GM12878 (cell line): ENCODE data around the gene TNIP1. TPM values are rescaled to one million over a fixed set of nuclear protein-coding genes. Genes with fewer than 3 reads are reported as not detected.

Experiments used
- ATAC-seq: fragments of 200-7000 bp; cut with Tn5 transposase; 3 replicates; pipeline ENCODE4 v1.9.1; 2020; ENCODE audit warnings: mild to moderate bottlenecking, moderate library complexity
- BruUV-seq: library from RNA; stranded (reverse); fragments of 400-500 nt; replicated peaks from 2 replicates; lab custom pipeline; 2021; lab: Mats Ljungman, UMichigan
- CTCF ChIA-PET: fragments of 300-600 bp; sonication (Branson Sonifier 250); formaldehyde crosslinking; extraction: SDS; loops from one replicate; lab custom pipeline; 2021; ENCODE audit warnings: inconsistent platforms; lab: Yijun Ruan, JAX
- POLR2A ChIA-PET: fragments of 350-600 bp; formaldehyde crosslinking; extraction: SDS; loops from one replicate; lab custom pipeline; 2021; ENCODE audit warnings: inconsistent platforms; lab: Charles Lee
- RAD21 ChIA-PET: fragments of 300-600 bp; sonication (Branson Sonifier 250); formaldehyde crosslinking; loops from one replicate; lab custom pipeline; 2023; ENCODE audit warnings: antibody characterized with exemption; ENCODE audit not compliant: unreplicated experiment; lab: Charles Lee
- SMC1A ChIA-PET: fragments of 300-600 bp; sonication (Branson Sonifier 250); formaldehyde crosslinking; loops from one replicate; lab custom pipeline; 2023; ENCODE audit not compliant: unreplicated experiment, uncharacterized antibody; lab: Charles Lee
- DNase-seq: peaks from one replicate; pipeline ENCODE4 v3.0.0-alpha.2; 2011; ENCODE audit warnings: low read depth, low spot score
- FAIRE-seq: peaks from 3 replicates; lab custom pipeline; 2011; peaks lifted over from hg19 to GRCh38; lab: Jason Lieb, UNC
- H2AFZ ChIP-seq: 2 replicates; pipeline ENCODE4 v1.6.0; 2011; ENCODE audit warnings: low read depth, low read length, control low read depth; ENCODE audit not compliant: control insufficient read depth
- H3K27ac ChIP-seq: 2 replicates; pipeline ENCODE4 v1.5.1; 2011; ENCODE audit warnings: control low read depth; ENCODE audit not compliant: control insufficient read depth, insufficient read depth
- H3K27me3 ChIP-seq, 2 experiments: replicated peaks in 1 of 2; 2 replicates each; pipeline versions ENCODE4 v1.6.0 to v1.6.1; 2011; ENCODE audit warnings: low read length in 1 of 2; ENCODE audit not compliant: control insufficient read depth in 2 of 2, insufficient read depth in 2 of 2
- H3K36me3 ChIP-seq, 2 experiments: 2 replicates each; pipeline ENCODE4 v1.5.1; 2011; ENCODE audit warnings: low read length in 1 of 2; ENCODE audit not compliant: control insufficient read depth in 2 of 2, insufficient read depth in 2 of 2
- H3K4me1 ChIP-seq: 2 replicates; pipeline ENCODE4 v1.6.1; 2011; ENCODE audit warnings: mild to moderate bottlenecking, low read length, moderate library complexity, mixed read lengths; ENCODE audit not compliant: control insufficient read depth, insufficient read depth
- H3K4me2 ChIP-seq: 2 replicates; pipeline ENCODE4 v1.6.0; 2011; ENCODE audit warnings: control low read depth; ENCODE audit not compliant: control insufficient read depth, insufficient read depth
- H3K4me3 ChIP-seq: fragments of 200-600 bp; sonication (generic); 2 replicates; pipeline ENCODE4 v1.5.1; 2016
- H3K79me2 ChIP-seq: 2 replicates; pipeline ENCODE4 v1.6.0; 2011; ENCODE audit warnings: low read length; ENCODE audit not compliant: control insufficient read depth, insufficient read depth
- H3K9ac ChIP-seq: 2 replicates; pipeline ENCODE4 v1.8.0; 2011; ENCODE audit warnings: low read length, control low read depth, mixed read lengths; ENCODE audit not compliant: control insufficient read depth, insufficient read depth
- H3K9me3 ChIP-seq: replicated peaks from 3 replicates; pipeline ENCODE4 v1.5.1; 2011; ENCODE audit warnings: mild to moderate bottlenecking, low read length; ENCODE audit not compliant: control insufficient read depth, insufficient read depth
- H4K20me1 ChIP-seq: 2 replicates; pipeline ENCODE4 v1.6.0; 2011; ENCODE audit not compliant: control insufficient read depth, insufficient read depth
- CBX3 ChIP-seq: fragments of 200-600 bp; sonication (generic); IDR thresholded peaks from 2 replicates; pipeline ENCODE4 v1.6.1; 2016; ENCODE audit warnings: low read depth, borderline replicate concordance
- CHD4 ChIP-seq: fragments of 200-600 bp; sonication (generic); IDR thresholded peaks from 2 replicates; pipeline ENCODE4 v1.6.1; 2016; ENCODE audit warnings: mild to moderate bottlenecking
- GABPA ChIP-seq: IDR thresholded peaks from 2 replicates; pipeline ENCODE4 v1.6.1; 2014; ENCODE audit warnings: antibody characterized with exemption, low read depth, mild to moderate bottlenecking, inconsistent platforms
- HDAC2 ChIP-seq: fragments of 200-600 bp; sonication (generic); IDR thresholded peaks from 2 replicates; pipeline ENCODE4 v1.6.1; 2017
- HDGF ChIP-seq: fragments of 450-650 bp; IDR thresholded peaks from 2 replicates; pipeline ENCODE4 v1.6.1; 2016; ENCODE audit warnings: antibody characterized with exemption
- LARP7 ChIP-seq: fragments of 450-650 bp; IDR thresholded peaks from 2 replicates; pipeline ENCODE4 v1.6.1; 2017; ENCODE audit warnings: mild to moderate bottlenecking
- NR2C1 ChIP-seq: fragments of 450-650 bp; IDR thresholded peaks from 2 replicates; pipeline ENCODE4 v1.6.1; 2017; ENCODE audit warnings: antibody characterized with exemption, mild to moderate bottlenecking, moderate library complexity
- RELA ChIP-seq: fragments of 450-650 bp; IDR thresholded peaks from 2 replicates; pipeline ENCODE4 v1.8.0; 2014; ENCODE audit warnings: borderline replicate concordance; ENCODE audit not compliant: partially characterized antibody
- SUZ12 ChIP-seq: fragments of 200-600 bp; sonication (generic); IDR thresholded peaks from one replicate; pipeline ENCODE4 v1.6.1; 2018; ENCODE audit warnings: antibody characterized with exemption, mild to moderate bottlenecking; ENCODE audit not compliant: unreplicated experiment
- ZNF622 ChIP-seq: fragments of 450-650 bp; IDR thresholded peaks from 2 replicates; pipeline ENCODE4 v1.6.1; 2017; ENCODE audit warnings: mild to moderate bottlenecking, inconsistent platforms
- ZSCAN29 ChIP-seq: fragments of 450-650 bp; IDR thresholded peaks from 2 replicates; pipeline ENCODE4 v1.6.1; 2017; ENCODE audit warnings: mild to moderate bottlenecking, moderate library complexity
- ZZZ3 ChIP-seq: IDR thresholded peaks from 2 replicates; pipeline ENCODE4 v1.6.1; 2011; ENCODE audit warnings: low read depth; ENCODE audit not compliant: control insufficient read depth, insufficient read length
- WGBS: methylation state at CpG from one replicate; pipeline ENCODE4 v1.1.6; 2016; ENCODE audit warnings: low lambda C conversion rate; ENCODE audit not compliant: insufficient replicate concordance, insufficient coverage; ENCODE audit errors: missing lambda C conversion rate; 5-methylcytosine and 5-hydroxymethylcytosine counted together
- in situ Hi-C: fragments of 300-500 bp; cut with MboI; formaldehyde crosslinking; loops from 9 replicates; pipeline ENCODE4 v1.14.3; 2018; ENCODE audit warnings: mixed read lengths
- intact Hi-C: fragments of 100-400 bp; cut with micrococcal nuclease; formaldehyde crosslinking; loops from one replicate; pipeline ENCODE4 v1.14.2; 2022; ENCODE audit not compliant: unreplicated experiment
- polyA plus RNA-seq, 11 experiments: library from polyadenylated mRNA; depleted of rRNA in 4 of 11; unstranded in 6 of 11; stranded (reverse) in 5 of 11; fragments of >200 nt; fragmentation: Nextera tagmentation in 4 of 11; fragmentation: Illumina TruSeq in 1 of 11; extraction: Ambion mirVana in 4 of 11; extraction: Trizol in 1 of 11; gene quantifications; 1 replicate in 1 of 11; 2 replicates in 10 of 11; pipeline versions ENCODE4 v1.2.1 to v1.2.3, GENCODE V29; 2011 to 2016; ENCODE audit warnings: inconsistent platforms in 2 of 11, missing spikeins in 2 of 11, low read depth in 1 of 11
- total RNA-seq, 4 experiments: library from RNA; depleted of rRNA in 3 of 4; stranded (reverse); fragments of >200 nt in 3 of 4; fragmentation: Illumina TruSeq in 1 of 4; extraction: Trizol in 1 of 4; gene quantifications; 2 replicates each; pipeline versions ENCODE4 v1.2.1 to v1.2.3, GENCODE V29; 2013 to 2021

TNIP1 gene
- total and polyA plus RNA-seq, 10 of the 15 experiments (the other 5 are each of a cell fraction or from before 2014, with no cell fraction given) = 4.4 to 279 (median 150) TPM

DNA sequence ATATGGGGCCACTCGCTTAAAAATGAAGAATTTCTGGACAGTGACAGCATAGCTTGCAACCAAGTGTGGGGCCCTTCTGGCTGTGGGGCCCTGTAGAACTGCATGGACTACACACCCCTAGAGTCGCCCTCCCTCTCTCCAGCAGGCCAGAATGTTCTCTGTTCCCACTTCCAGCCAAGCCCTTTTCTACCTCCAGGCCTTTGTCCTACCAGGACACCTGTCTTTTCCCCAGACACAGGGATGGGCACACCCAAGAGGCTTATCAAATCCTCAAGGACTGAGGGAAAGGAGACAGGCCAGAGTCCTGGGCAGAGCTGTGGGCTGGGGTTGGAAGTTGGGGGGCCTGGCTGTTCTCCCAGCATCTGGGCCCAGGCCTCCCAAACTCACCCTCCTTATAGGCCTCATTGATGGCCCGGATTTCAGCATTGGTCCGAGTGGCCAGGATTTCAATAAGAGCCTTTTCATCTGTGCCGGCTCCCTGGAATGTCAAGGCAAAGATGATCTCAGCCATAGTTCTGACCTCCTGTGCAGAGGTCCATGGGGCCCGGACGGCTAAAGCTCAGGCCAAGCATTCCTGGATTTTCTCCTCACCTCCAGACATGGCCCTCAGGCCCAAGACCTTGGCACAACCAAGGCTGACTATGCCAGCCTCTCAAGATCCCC is 38.2 kb upstream of the TNIP1 start:
- intact Hi-C loops = no loop called here
- H2AFZ ChIP-seq = no peak overlapping the region
- H3K27ac ChIP-seq = no peak overlapping the region
- H4K20me1 ChIP-seq = no peaks in the 10 kb centered on the region
- 100% methylated on average over 7 of the region's 7 CpGs for WGBS
- no peak for TF ChIP-seq CHD4
- no peak for TF ChIP-seq NR2C1
- no peak for TF ChIP-seq ZNF622
- no peak for TF ChIP-seq RELA
- TF ChIP-seq HDAC2 = no peak
- no peak for TF ChIP-seq ZZZ3
- TF ChIP-seq ZSCAN29 = no peak
- no peak for TF ChIP-seq LARP7
- no peak for TF ChIP-seq HDGF
- no peak for TF ChIP-seq CBX3
- no peak for TF ChIP-seq GABPA
- no peak for TF ChIP-seq SUZ12
- ChIA-PET RAD21 (interaction anchor here (1.2 to 5.7 kb wide), 3 partner anchors 23 to 69 kb away, joined by 3 to 178 read pairs (median 4); no protein-coding TSS in a partner anchor), SMC1A (interaction anchor here (1.0 to 6.8 kb wide), 3 partner anchors 38 to 60 kb away, joined by 3 to 150 read pairs (median 4); partner anchors contain the start of gene TNIP1), POLR2A (no interaction called here), CTCF (interaction anchor here (0.7 to 23.4 kb wide), 4 partner anchors 11 to 65 kb away, joined by 3 to 691 read pairs (median 92); no protein-coding TSS in a partner anchor)
- no peaks in the 10 kb centered on the region for H3K9me3 ChIP-seq
- H3K27me3 ChIP-seq = no peaks in the 10 kb centered on the region
- H3K36me3 ChIP-seq = peaks cover 51 to 53% of the 10 kb centered on the region in 2 experiments
- in situ Hi-C loops = no loop called here
- peaks cover 13% of the 10 kb centered on the region for H3K4me1 ChIP-seq
- H3K79me2 ChIP-seq = peaks cover 20% of the 10 kb centered on the region
- no peak overlapping the region for H3K4me2 ChIP-seq
- DNase-seq = no peak
- ATAC-seq = no peak
- H3K9ac ChIP-seq = no peak overlapping the region
- H3K4me3 ChIP-seq = no peak overlapping the region
- FAIRE-seq = no peak
- no TSS peak for BruUV-seq
